CD14-positive monocyte (primary cell): Measurements from ENCODE around the gene IP6K1. TPM values are rescaled to one million over a fixed set of nuclear protein-coding genes. Genes with fewer than 3 reads are reported as not detected.
"Not testable (repeated sequence)": the region's sequence is repeated elsewhere in the genome, so short reads cannot be mapped to it uniquely, and the experiment has no call there.

ENCODE experiments used
- DNase-seq, 3 donors: peaks; one replicate each; pipeline ENCODE4 v3.0.0-alpha.2; 2011 to 2022
- H2AFZ ChIP-seq: 2 replicates; pipeline ENCODE4 v1.6.0; 2012; ENCODE audit warnings: mild to moderate bottlenecking, low read depth, low read length, inconsistent platforms; ENCODE audit not compliant: insufficient read depth, poor library complexity, severe bottlenecking
- H3K27ac ChIP-seq, 2 donors: 1 replicate in 1 of 2; 2 replicates in 1 of 2; pipeline ENCODE4 v1.5.1; 2012 to 2013; ENCODE audit warnings: low read length in 2 of 2, control low read depth in 1 of 2, inconsistent platforms in 1 of 2, low read depth in 1 of 2, mild to moderate bottlenecking in 1 of 2
- H3K27me3 ChIP-seq, 2 donors: one replicate each; pipeline versions ENCODE4 v1.6.0 to v1.6.1; 2011 to 2013; ENCODE audit warnings: low read length in 2 of 2; ENCODE audit not compliant: control insufficient read depth in 2 of 2, insufficient read depth in 2 of 2
- H3K36me3 ChIP-seq, 2 donors: replicated peaks in 1 of 2; 1 replicate in 1 of 2; 2 replicates in 1 of 2; pipeline versions ENCODE4 v1.5.1 to v1.6.1; 2012 to 2013; ENCODE audit warnings: low read length in 2 of 2, control low read depth in 1 of 2, inconsistent platforms in 1 of 2, mild to moderate bottlenecking in 1 of 2; ENCODE audit not compliant: insufficient read depth in 2 of 2, control insufficient read depth in 1 of 2
- H3K4me1 ChIP-seq, 2 donors: 1 replicate in 1 of 2; 2 replicates in 1 of 2; pipeline versions ENCODE4 v1.5.1 to v1.6.1; 2012 to 2013; ENCODE audit warnings: low read length in 2 of 2, control low read depth in 1 of 2, inconsistent platforms in 1 of 2, mild to moderate bottlenecking in 1 of 2, moderate library complexity in 1 of 2; ENCODE audit not compliant: insufficient read depth in 2 of 2, control insufficient read depth in 1 of 2
- H3K4me2 ChIP-seq: replicated peaks from 2 replicates; pipeline ENCODE3; 2012; ENCODE audit warnings: low read length, moderate library complexity, mild to moderate bottlenecking; ENCODE audit not compliant: poor library complexity, severe bottlenecking; ENCODE audit errors: extremely low read depth
- H3K4me3 ChIP-seq, 3 experiments: fragments of 200-600 bp in 1 of 3; sonication (generic) in 1 of 3; replicated peaks in 1 of 3; 1 replicate in 2 of 3; 2 replicates in 1 of 3; pipeline ENCODE4 v1.5.1; 2011 to 2013; ENCODE audit warnings: low read length in 3 of 3, mild to moderate bottlenecking in 3 of 3, control low read depth in 2 of 3, low read depth in 2 of 3, inconsistent platforms in 1 of 3, moderate library complexity in 1 of 3
- H3K79me2 ChIP-seq: 2 replicates; pipeline ENCODE4 v1.6.0; 2012; ENCODE audit warnings: mild to moderate bottlenecking, control low read depth, inconsistent platforms, low read length, moderate library complexity; ENCODE audit not compliant: insufficient read depth
- H3K9ac ChIP-seq: 2 replicates; pipeline ENCODE4 v1.6.0; 2017; ENCODE audit warnings: low read length, mild to moderate bottlenecking; ENCODE audit not compliant: insufficient read depth, poor library complexity, severe bottlenecking
- H3K9me3 ChIP-seq, 2 donors: replicated peaks in 1 of 2; 1 replicate in 1 of 2; 2 replicates in 1 of 2; pipeline versions ENCODE4 v1.5.1 to v1.6.1; 2012 to 2013; ENCODE audit warnings: low read length in 2 of 2, control low read depth in 1 of 2; ENCODE audit not compliant: control insufficient read depth in 1 of 2, insufficient read depth in 1 of 2
- H4K20me1 ChIP-seq: 2 replicates; pipeline ENCODE4 v1.6.0; 2012; ENCODE audit warnings: mild to moderate bottlenecking, low read length, control low read depth, moderate library complexity; ENCODE audit not compliant: insufficient read depth
- H3K27ac Mint-ChIP-seq, 7 donors: one replicate each; pipeline ENCODE4 v1.8.0; 2020; ENCODE audit warnings: mild to moderate bottlenecking in 7 of 7, mixed read lengths in 7 of 7, moderate library complexity in 6 of 7, inconsistent platforms in 2 of 7
- H3K27me3 Mint-ChIP-seq, 3 donors: one replicate each; pipeline ENCODE4 v1.8.0; 2021 to 2022; ENCODE audit warnings: low read depth in 3 of 3, mild to moderate bottlenecking in 3 of 3, mixed read lengths in 3 of 3, moderate library complexity in 3 of 3, inconsistent platforms in 1 of 3
- H3K36me3 Mint-ChIP-seq, 2 donors: one replicate each; pipeline ENCODE4 v1.8.0; 2020; ENCODE audit warnings: mixed read lengths in 2 of 2, inconsistent platforms in 1 of 2, mild to moderate bottlenecking in 1 of 2
- H3K4me1 Mint-ChIP-seq: one replicate; pipeline ENCODE4 v1.8.0; 2020; ENCODE audit warnings: mild to moderate bottlenecking, mixed read lengths
- H3K4me3 Mint-ChIP-seq, 2 donors: one replicate each; pipeline ENCODE4 v1.8.0; 2020; ENCODE audit warnings: mild to moderate bottlenecking in 2 of 2, mixed read lengths in 2 of 2, moderate library complexity in 1 of 2
- H3K9me3 Mint-ChIP-seq, 7 donors: one replicate each; pipeline ENCODE4 v1.8.0; 2020 to 2022; ENCODE audit warnings: mixed read lengths in 7 of 7, mild to moderate bottlenecking in 6 of 7, moderate library complexity in 6 of 7, inconsistent platforms in 2 of 7
- WGBS: methylation state at CpG from one replicate; pipeline ENCODE4 v1.1.5; 2013; ENCODE audit warnings: missing lambda C conversion rate; ENCODE audit not compliant: insufficient coverage; 5-methylcytosine and 5-hydroxymethylcytosine counted together
- intact Hi-C, 2 donors: fragments of 100-400 bp; cut with micrococcal nuclease; formaldehyde crosslinking; loops; one replicate each; pipeline versions ENCODE4 v1.15.0 to v1.15.1; 2023
- polyA plus RNA-seq, 3 donors: library from polyadenylated mRNA; depleted of rRNA in 1 of 3; unstranded in 2 of 3; stranded (reverse) in 1 of 3; fragments of 300-500 nt in 2 of 3; fragments of >200 nt in 1 of 3; fragmentation: Illumina TruSeq in 2 of 3; gene quantifications; 1 replicate in 2 of 3; 2 replicates in 1 of 3; pipeline ENCODE4 v1.2.3, GENCODE V29; 2012 to 2021
- TF ChIP-seq, protein P1 (sequence below): fragments of 200-600 bp; IDR thresholded peaks from one replicate; pipeline ENCODE4 v1.8.0; 2022; ENCODE audit warnings: antibody characterized with exemption, mild to moderate bottlenecking

IP6K1 gene
- polyA plus RNA-seq, 3 donors = 15.8 to 27.1 (median 16.1) TPM

DNA sequence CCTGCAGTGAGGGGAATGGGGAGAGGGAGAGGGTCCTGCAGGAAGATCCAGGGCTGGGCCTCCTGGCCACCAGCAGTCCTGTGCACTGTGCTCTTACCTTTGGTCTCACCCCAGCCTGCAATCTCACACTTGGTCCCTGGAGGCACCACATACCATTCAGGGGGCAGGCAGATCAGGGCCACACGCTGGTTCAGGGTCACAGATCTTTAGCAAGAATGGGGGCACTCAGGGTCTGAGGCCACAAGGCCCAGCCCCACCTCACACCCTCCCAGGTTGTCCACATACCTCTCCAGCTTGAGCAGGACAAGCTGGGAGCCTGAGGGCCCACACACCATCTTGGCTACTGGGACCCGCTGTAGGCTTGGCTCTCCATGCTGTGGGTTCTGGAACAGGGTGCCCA, 101.9 kb downstream of the IP6K1 start:
- H3K4me3 ChIP-seq, H2AFZ ChIP-seq, H3K9me3 Mint-ChIP-seq, H3K4me3 Mint-ChIP-seq, H3K79me2 ChIP-seq, intact Hi-C loops, DNase-seq, H3K27ac Mint-ChIP-seq, H3K9me3 ChIP-seq, H4K20me1 ChIP-seq, H3K9ac ChIP-seq, H3K4me2 ChIP-seq, H3K27ac ChIP-seq: not testable (repeated sequence)
- Histone ChIP-seq H3K27me3 (peaks cover 0 to 27% of the 10 kb centered on the region in 2 donors), H3K4me1 (peaks cover 9 to 12% of the 10 kb centered on the region in 2 donors), H3K36me3 (peaks cover 45 to 53% of the 10 kb centered on the region in 2 donors)
- Mint-ChIP-seq H3K4me1 (peaks cover 22% of the 10 kb centered on the region), H3K36me3 (peaks cover 55 to 59% of the 10 kb centered on the region in 2 donors), H3K27me3 (peaks cover 23 to 34% (median 32%) of the 10 kb centered on the region in 3 donors)
- 100% methylated on average over 1 of the region's 2 CpGs for WGBS

DNA sequence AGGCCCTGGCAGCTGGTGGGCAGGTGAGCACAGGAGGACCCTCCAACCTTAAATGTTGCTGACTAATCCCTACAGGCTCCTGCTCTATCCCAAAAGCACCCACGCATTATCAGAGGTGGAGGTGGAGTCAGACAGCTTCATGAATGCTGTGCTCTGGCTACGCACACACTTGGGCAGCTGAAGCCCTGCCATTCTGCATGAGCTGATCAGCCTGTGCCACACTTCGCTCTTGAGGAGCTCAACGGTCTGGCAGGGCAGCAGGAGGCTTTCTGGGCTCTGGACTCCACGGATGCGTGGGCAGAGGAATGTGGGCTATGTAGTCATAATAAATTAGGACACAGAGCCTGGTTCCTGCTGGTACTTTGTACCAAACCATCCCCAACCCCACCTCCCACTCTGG, 103.2 kb downstream of the IP6K1 start:
- intact Hi-C loops = no loop called here
- H3K27me3 Mint-ChIP-seq = peaks cover 23 to 32% (median 32%) of the 10 kb centered on the region in 3 donors
- WGBS = 100% methylated on average over 2 of the region's 6 CpGs

More for the DNA sequence above, 103.2 kb downstream of the IP6K1 start:
- no peak overlapping the region for H3K27ac Mint-ChIP-seq
- no peak overlapping the region for H3K4me2 ChIP-seq
- H3K79me2 ChIP-seq = no peaks in the 10 kb centered on the region
- peaks cover 57 to 66% of the 10 kb centered on the region in 2 donors for H3K36me3 ChIP-seq
- no peak overlapping the region for H3K4me3 Mint-ChIP-seq
- no peaks in the 10 kb centered on the region for H3K9me3 ChIP-seq
- peaks cover 13% of the 10 kb centered on the region for H3K4me1 Mint-ChIP-seq
- peaks cover 0 to 6% (median 0%) of the 10 kb centered on the region in 7 donors for H3K9me3 Mint-ChIP-seq
- H3K4me1 ChIP-seq = peaks cover 0 to 5% of the 10 kb centered on the region in 2 donors
- H3K27me3 ChIP-seq = peaks cover 0 to 27% of the 10 kb centered on the region in 2 donors
- no peak for DNase-seq
- TF ChIP-seq, protein P1, sequence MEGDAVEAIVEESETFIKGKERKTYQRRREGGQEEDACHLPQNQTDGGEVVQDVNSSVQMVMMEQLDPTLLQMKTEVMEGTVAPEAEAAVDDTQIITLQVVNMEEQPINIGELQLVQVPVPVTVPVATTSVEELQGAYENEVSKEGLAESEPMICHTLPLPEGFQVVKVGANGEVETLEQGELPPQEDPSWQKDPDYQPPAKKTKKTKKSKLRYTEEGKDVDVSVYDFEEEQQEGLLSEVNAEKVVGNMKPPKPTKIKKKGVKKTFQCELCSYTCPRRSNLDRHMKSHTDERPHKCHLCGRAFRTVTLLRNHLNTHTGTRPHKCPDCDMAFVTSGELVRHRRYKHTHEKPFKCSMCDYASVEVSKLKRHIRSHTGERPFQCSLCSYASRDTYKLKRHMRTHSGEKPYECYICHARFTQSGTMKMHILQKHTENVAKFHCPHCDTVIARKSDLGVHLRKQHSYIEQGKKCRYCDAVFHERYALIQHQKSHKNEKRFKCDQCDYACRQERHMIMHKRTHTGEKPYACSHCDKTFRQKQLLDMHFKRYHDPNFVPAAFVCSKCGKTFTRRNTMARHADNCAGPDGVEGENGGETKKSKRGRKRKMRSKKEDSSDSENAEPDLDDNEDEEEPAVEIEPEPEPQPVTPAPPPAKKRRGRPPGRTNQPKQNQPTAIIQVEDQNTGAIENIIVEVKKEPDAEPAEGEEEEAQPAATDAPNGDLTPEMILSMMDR = no peak
- H2AFZ ChIP-seq = no peak overlapping the region
- no peaks in the 10 kb centered on the region for H4K20me1 ChIP-seq
- H3K4me3 ChIP-seq = no peak overlapping the region
- peaks cover 66 to 72% of the 10 kb centered on the region in 2 donors for H3K36me3 Mint-ChIP-seq
- no peak overlapping the region for H3K9ac ChIP-seq
- no peak overlapping the region for H3K27ac ChIP-seq
